ENCODE measurements around the gene RASD2.

The RASD2 gene

DNA sequence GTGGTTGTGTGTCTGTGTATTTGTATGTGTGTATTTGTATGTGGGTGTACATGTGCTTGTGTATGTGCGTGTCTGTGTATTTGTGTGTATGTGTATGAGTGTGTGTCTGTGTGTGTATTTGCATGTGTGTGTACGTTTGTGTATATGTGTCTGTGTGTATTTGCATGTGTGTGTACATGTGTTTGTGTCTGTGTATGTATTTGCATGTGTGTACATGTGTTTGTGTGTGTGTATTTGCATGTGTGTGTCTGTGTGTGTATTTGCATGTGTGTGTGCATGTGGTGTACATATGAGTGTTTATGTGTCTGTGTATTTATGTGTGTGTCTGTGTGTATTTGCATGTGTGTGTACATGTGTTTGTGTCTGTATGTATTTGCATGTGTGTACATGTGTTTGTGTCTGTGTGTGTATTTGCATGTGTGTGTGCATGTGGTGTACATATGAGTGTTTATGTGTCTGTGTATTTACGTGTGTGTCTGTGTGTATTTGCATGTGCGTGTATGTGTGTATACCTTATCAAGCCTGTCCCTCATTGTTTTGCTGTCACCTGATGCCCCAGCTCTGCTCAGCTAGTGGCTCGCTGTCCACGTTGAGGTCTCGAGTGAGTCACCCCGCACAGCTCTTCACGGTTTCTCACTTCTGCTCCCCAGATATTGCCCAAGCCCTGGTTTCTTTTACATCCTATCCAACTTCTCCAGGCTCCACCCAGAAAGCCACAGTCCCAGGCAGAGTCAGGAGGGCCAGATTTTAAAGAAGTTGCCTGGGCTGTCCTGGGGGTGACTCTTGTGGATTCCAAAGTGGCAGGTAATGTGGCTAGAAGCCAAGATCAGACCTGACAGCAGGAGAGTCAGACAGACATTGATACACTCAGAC lies 61.3 kb downstream of the RASD2 start:
- H3K27ac ChIP-seq: no peak overlapping the region
- no peaks in the 10 kb centered on the region for H3K9me3 ChIP-seq (ENCODE audit: severe bottlenecking)
- H3K36me3 ChIP-seq: no peaks in the 10 kb centered on the region
- H3K4me3 ChIP-seq (ENCODE audit: low read depth, low read length): no peak overlapping the region
- DNase-seq: no peak
- no peaks in the 10 kb centered on the region for H3K27me3 ChIP-seq (ENCODE audit: insufficient read depth, low read depth, severe bottlenecking)
- TF ChIP-seq, protein P1, sequence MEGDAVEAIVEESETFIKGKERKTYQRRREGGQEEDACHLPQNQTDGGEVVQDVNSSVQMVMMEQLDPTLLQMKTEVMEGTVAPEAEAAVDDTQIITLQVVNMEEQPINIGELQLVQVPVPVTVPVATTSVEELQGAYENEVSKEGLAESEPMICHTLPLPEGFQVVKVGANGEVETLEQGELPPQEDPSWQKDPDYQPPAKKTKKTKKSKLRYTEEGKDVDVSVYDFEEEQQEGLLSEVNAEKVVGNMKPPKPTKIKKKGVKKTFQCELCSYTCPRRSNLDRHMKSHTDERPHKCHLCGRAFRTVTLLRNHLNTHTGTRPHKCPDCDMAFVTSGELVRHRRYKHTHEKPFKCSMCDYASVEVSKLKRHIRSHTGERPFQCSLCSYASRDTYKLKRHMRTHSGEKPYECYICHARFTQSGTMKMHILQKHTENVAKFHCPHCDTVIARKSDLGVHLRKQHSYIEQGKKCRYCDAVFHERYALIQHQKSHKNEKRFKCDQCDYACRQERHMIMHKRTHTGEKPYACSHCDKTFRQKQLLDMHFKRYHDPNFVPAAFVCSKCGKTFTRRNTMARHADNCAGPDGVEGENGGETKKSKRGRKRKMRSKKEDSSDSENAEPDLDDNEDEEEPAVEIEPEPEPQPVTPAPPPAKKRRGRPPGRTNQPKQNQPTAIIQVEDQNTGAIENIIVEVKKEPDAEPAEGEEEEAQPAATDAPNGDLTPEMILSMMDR (IDR thresholded peaks at IDR 0.05; ENCODE audit: low read depth, low read length): no peak

All from WERI-Rb-1 (cell line).